Lung (tissue), 12 donors: ENCODE results near the gene SPG7. TPM values are rescaled to one million over a fixed set of nuclear protein-coding genes. Genes with fewer than 3 reads are reported as not detected.

Experiments
- ATAC-seq: fragments of 200-7000 bp; cut with Tn5 transposase; one replicate; pipeline ENCODE4 v1.9.1; 2020; ENCODE audit warnings: moderate number of reproducible peaks; ENCODE audit not compliant: insufficient read depth, low FRiP score
- DNase-seq, 3 donors: peaks; one replicate each; pipeline ENCODE4 v3.0.0-alpha.2; 2013 to 2017
- H3K27ac ChIP-seq, 2 donors: one replicate each; pipeline ENCODE4 v1.5.1; 2013; ENCODE audit warnings: mild to moderate bottlenecking in 2 of 2, moderate library complexity in 2 of 2, control low read depth in 1 of 2, inconsistent platforms in 1 of 2, low read depth in 1 of 2, low read length in 1 of 2
- H3K27me3 ChIP-seq, 3 donors: one replicate each; pipeline ENCODE4 v1.5.1; 2013; ENCODE audit warnings: low read length in 2 of 3; ENCODE audit not compliant: control insufficient read depth in 3 of 3, insufficient read depth in 3 of 3
- H3K36me3 ChIP-seq, 4 donors: one replicate each; pipeline ENCODE4 v1.5.1; 2013; ENCODE audit warnings: low read length in 4 of 4, mild to moderate bottlenecking in 1 of 4, moderate library complexity in 1 of 4; ENCODE audit not compliant: control insufficient read depth in 4 of 4, insufficient read depth in 4 of 4
- H3K4me1 ChIP-seq, 5 donors: one replicate each; pipeline ENCODE4 v1.5.1; 2013; ENCODE audit warnings: low read length in 5 of 5, mild to moderate bottlenecking in 2 of 5, moderate library complexity in 1 of 5; ENCODE audit not compliant: control insufficient read depth in 5 of 5, insufficient read depth in 5 of 5
- H3K4me3 ChIP-seq: one replicate; pipeline ENCODE4 v1.5.1; 2013; ENCODE audit warnings: mild to moderate bottlenecking, control low read depth, moderate library complexity
- H3K9ac ChIP-seq, 2 donors: one replicate each; pipeline ENCODE4 v1.5.1; 2013; ENCODE audit warnings: low read length in 2 of 2, control low read depth in 1 of 2; ENCODE audit not compliant: insufficient read depth in 1 of 2
- H3K9me3 ChIP-seq, 4 donors: one replicate each; pipeline ENCODE4 v1.5.1; 2013; ENCODE audit warnings: low read length in 3 of 4, mild to moderate bottlenecking in 1 of 4, moderate library complexity in 1 of 4; ENCODE audit not compliant: control insufficient read depth in 4 of 4, insufficient read depth in 3 of 4
- WGBS, 2 donors: extraction: QIAGEN DNeasy Blood & Tissue Kit; methylation state at CpG; one replicate each; pipeline ENCODE4 v1.1.7; 2013; 5-methylcytosine and 5-hydroxymethylcytosine counted together
- polyA plus RNA-seq, 2 donors: library from polyadenylated mRNA; stranded (reverse); fragments of 200-250 nt; gene quantifications; one replicate each; pipeline ENCODE4 v1.2.1, GENCODE V29; 2013
- total RNA-seq, 2 donors: library from RNA; depleted of rRNA in 1 of 2; stranded (reverse); fragments of >200 nt in 1 of 2; gene quantifications; one replicate each; pipeline ENCODE4 v1.2.1, GENCODE V29; 2014 to 2021
- TF ChIP-seq, protein P1 (sequence below): IDR thresholded peaks from 2 replicates; pipeline ENCODE4 v1.5.1; 2012; ENCODE audit warnings: mild to moderate bottlenecking; ENCODE audit errors: control extremely low read depth, extremely low read depth
- donor health status: control.
- donor health status: control.
- donor health status: Bipolar disorder and iron deficiency.
- donor health status: healthy.
- donor health status: DM: yes; HTN: yes; CAD: no.

SPG7 gene
- total and polyA plus RNA-seq, 4 donors = 59.0 to 114 (median 95.4) TPM

DNA sequence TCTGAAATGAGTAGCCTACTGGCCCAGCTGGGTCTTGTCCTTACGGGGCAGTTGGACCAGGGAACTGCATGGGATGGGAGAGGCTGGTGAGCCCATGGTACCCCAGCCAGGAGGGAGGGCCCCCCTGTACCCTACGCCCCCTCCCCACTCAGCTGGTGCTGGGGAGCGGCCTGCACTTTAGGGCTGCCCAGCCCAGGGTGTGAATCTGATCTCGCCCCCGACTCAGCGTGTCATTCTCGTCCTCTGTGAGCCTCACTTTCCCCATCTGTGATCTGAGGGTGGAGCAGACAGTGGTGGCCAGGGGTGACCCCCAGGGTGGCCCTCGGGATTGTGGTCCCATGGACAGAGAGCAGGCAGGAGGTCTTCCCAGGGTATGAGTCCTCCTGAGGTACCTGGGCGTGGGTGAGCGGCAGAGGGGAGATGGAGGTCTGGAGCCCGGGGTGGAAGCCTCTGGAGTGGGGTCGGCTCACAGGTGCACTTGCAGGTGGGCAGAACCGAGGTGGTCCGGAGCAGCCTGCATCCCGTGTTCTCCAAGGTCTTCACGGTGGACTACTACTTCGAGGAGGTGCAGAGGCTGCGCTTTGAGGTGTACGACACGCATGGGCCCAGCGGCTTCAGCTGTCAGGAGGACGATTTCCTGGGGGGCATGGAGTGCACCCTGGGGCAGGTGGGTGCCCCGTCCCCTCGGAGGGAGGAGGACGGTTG, 69.0 kb downstream of the SPG7 start:
- no peak for ATAC-seq

DNA sequence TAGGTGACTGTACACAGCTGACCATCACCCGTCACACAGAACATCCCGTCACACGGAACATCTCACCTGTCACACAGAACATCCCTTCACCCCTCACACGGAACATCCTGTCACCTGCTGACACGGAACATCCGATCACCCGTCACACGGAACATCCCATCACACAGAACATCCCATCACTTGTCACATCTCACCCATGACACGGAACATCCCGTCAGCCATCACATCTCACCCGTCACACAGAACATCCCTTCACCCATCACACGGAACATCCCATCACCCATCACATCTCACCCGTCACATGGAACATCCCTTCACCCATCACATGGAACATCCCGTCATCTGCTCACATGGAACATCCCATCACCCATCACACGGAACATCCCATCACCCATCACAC, 71.1 kb downstream of the SPG7 start:
- Histone ChIP-seq H3K9me3 (no peaks in the 10 kb centered on the region), H3K4me3 (no peak overlapping the region), H3K27ac (no peak overlapping the region), H3K36me3 (no peaks in the 10 kb centered on the region), H3K4me1 (peaks cover 0 to 11% (median 5%) of the 10 kb centered on the region in 5 donors), H3K9ac (no peak overlapping the region), H3K27me3 (peaks cover 0 to 16% (median 4%) of the 10 kb centered on the region in 3 donors)
- TF ChIP-seq, protein P1, sequence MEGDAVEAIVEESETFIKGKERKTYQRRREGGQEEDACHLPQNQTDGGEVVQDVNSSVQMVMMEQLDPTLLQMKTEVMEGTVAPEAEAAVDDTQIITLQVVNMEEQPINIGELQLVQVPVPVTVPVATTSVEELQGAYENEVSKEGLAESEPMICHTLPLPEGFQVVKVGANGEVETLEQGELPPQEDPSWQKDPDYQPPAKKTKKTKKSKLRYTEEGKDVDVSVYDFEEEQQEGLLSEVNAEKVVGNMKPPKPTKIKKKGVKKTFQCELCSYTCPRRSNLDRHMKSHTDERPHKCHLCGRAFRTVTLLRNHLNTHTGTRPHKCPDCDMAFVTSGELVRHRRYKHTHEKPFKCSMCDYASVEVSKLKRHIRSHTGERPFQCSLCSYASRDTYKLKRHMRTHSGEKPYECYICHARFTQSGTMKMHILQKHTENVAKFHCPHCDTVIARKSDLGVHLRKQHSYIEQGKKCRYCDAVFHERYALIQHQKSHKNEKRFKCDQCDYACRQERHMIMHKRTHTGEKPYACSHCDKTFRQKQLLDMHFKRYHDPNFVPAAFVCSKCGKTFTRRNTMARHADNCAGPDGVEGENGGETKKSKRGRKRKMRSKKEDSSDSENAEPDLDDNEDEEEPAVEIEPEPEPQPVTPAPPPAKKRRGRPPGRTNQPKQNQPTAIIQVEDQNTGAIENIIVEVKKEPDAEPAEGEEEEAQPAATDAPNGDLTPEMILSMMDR = no peak
- ATAC-seq = no peak
- no peak for DNase-seq
- 90 to 94% methylated on average over 15 of the region's 15 CpGs for WGBS, 2 donors

More for the DNA sequence above, 69.0 kb downstream of the SPG7 start:
- no peak overlapping the region for H3K9ac ChIP-seq
- TF ChIP-seq, protein P1 = no peak
- H3K4me3 ChIP-seq = no peak overlapping the region
- DNase-seq = no peak
- H3K27me3 ChIP-seq = peaks cover 4 to 30% (median 5%) of the 10 kb centered on the region in 3 donors
- H3K36me3 ChIP-seq = no peaks in the 10 kb centered on the region
- peaks cover 0 to 14% (median 9%) of the 10 kb centered on the region in 5 donors for H3K4me1 ChIP-seq
- WGBS, 2 donors = 87 to 97% methylated on average over 24 to 25 of the region's 25 CpGs
- H3K27ac ChIP-seq = no peak overlapping the region
- H3K9me3 ChIP-seq = no peaks in the 10 kb centered on the region

DNA sequence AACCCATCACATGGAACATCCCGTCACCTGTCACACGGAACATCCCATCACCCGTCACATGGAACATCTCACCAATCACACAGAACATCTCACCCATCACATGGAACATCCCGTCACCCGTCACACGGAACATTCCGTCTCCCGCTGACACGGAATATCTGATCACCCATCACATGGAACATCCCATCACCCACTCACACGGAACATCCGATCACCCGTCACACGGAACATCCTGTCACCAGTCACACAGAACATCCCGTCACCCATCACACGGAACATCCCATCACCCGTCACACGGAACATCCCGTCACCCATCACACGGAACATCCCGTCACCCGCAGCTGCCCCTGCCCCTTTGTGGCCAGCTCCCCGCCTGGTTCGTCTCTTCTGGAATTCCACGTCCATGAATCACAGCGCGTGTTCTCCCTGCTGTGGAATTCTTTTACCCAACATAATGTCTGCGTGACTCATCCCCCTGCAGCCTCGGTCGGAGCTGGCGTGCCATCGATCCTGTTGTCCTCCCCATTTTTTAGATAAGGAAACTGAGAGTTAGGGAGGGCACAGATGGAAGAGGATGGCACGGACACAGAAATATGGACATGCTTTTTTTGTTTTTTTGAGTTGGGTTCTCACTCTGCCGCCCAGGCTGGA, 73.0 kb downstream of the SPG7 start:
- Histone ChIP-seq H3K36me3 (no peaks in the 10 kb centered on the region), H3K27ac (no peak overlapping the region), H3K4me1 (peaks cover 0 to 7% (median 0%) of the 10 kb centered on the region in 5 donors), H3K4me3 (no peak overlapping the region), H3K9ac (no peak overlapping the region), H3K9me3 (no peaks in the 10 kb centered on the region), H3K27me3 (peaks cover 0 to 13% (median 0%) of the 10 kb centered on the region in 3 donors)
- ATAC-seq = no peak
- 89 to 95% methylated on average over 33 of the region's 33 CpGs for WGBS, 2 donors
- DNase-seq = no peak
- TF ChIP-seq, protein P1 = no peak
